DOHH2 (cell line): ENCODE measurements around the gene VPS13A.
A peak's percentile ranks its signal among the peaks of the same experiment; 100 is the strongest.

Source experiments
- H3F3A ChIP-seq: fragments of 200-600 bp; sonication (generic), shearing (Covaris generic); 2 replicates; pipeline ENCODE4 v1.6.0; 2016; ENCODE audit warnings: antibody characterized with exemption, mild to moderate bottlenecking; ENCODE audit not compliant: control insufficient read depth, insufficient read depth
- H3K27ac ChIP-seq: fragments of 200-600 bp; sonication (generic); 2 replicates; pipeline ENCODE4 v1.5.1; 2014; ENCODE audit warnings: low read depth, mild to moderate bottlenecking, low read length, moderate library complexity
- H3K27me3 ChIP-seq: fragments of 200-600 bp; sonication (generic); 2 replicates; pipeline ENCODE4 v1.6.1; 2014; ENCODE audit warnings: mild to moderate bottlenecking, low read length, mixed read lengths; ENCODE audit not compliant: control insufficient read depth
- H3K36me3 ChIP-seq: fragments of 200-600 bp; sonication (generic); 2 replicates; pipeline ENCODE4 v1.6.1; 2014; ENCODE audit warnings: mild to moderate bottlenecking, low read length, moderate library complexity, mixed read lengths; ENCODE audit not compliant: control insufficient read depth
- H3K4me1 ChIP-seq: fragments of 200-600 bp; sonication (generic); 2 replicates; pipeline ENCODE4 v1.6.1; 2014; ENCODE audit warnings: mild to moderate bottlenecking, low read length, mixed read lengths; ENCODE audit not compliant: control insufficient read depth
- H3K4me2 ChIP-seq: fragments of 200-600 bp; sonication (generic); 2 replicates; pipeline ENCODE4 v1.6.0; 2014; ENCODE audit warnings: mild to moderate bottlenecking, low read length, moderate library complexity
- H3K4me3 ChIP-seq: fragments of 200-600 bp; sonication (generic); 2 replicates; pipeline ENCODE4 v1.5.1; 2014; ENCODE audit warnings: mild to moderate bottlenecking, low read length, mixed read lengths
- H3K79me2 ChIP-seq: fragments of 200-600 bp; sonication (generic); 2 replicates; pipeline ENCODE4 v1.6.1; 2014; ENCODE audit warnings: mild to moderate bottlenecking, low read length, mixed read lengths; ENCODE audit not compliant: control insufficient read depth
- H3K9me2 ChIP-seq: fragments of 200-600 bp; sonication (generic); replicated peaks from 2 replicates; pipeline ENCODE4 v1.6.1; 2014; ENCODE audit warnings: mild to moderate bottlenecking, low read length, mixed read lengths; ENCODE audit not compliant: control insufficient read depth
- H3K9me3 ChIP-seq: fragments of 200-600 bp; sonication (generic); 2 replicates; pipeline ENCODE4 v1.6.1; 2014; ENCODE audit warnings: antibody characterized with exemption, low read length, mixed read lengths; ENCODE audit not compliant: control insufficient read depth, insufficient read depth
- H4K20me1 ChIP-seq: fragments of 200-600 bp; sonication (generic); 2 replicates; pipeline ENCODE4 v1.6.0; 2014; ENCODE audit warnings: low read depth, mild to moderate bottlenecking, antibody characterized with exemption, low read length, moderate library complexity; ENCODE audit not compliant: control insufficient read depth, insufficient read depth
- EZH2phosphoT487 ChIP-seq: fragments of 200-600 bp; sonication (generic); IDR thresholded peaks from 2 replicates; pipeline ENCODE4 v1.6.1; 2017; ENCODE audit warnings: borderline replicate concordance, mild to moderate bottlenecking, antibody characterized with exemption, low read length, moderate library complexity, mixed read lengths
- TF ChIP-seq, protein P1 (sequence below): fragments of 200-600 bp; sonication (generic); IDR thresholded peaks from one replicate; pipeline ENCODE4 v1.5.1; 2014; ENCODE audit warnings: antibody characterized with exemption, mild to moderate bottlenecking, low read depth, low read length; ENCODE audit not compliant: poor library complexity, severe bottlenecking

VPS13A gene

DNA sequence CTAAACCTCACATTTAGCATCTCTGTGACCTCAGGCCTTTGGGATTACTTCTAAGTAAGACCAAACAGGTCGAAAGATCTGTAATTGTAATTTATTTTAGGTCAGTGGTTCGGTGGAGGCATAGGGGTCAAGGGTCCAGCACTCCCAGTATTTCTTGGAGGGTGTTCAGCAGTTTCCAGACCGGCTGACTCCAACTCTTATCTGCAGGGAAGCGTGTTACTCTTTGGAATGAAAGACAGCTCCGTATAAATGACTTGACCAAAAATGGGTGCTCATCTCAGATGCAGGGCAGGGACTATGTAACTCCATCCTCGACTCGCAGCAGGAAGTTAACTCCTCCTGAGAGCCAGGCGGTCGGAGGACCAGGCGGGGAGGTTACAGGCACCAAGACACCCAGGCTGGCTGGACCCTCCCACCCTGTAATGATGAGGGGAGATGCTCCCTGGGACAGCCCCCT lies 620 bp upstream of the VPS13A start:
- H3F3A ChIP-seq = peaks cover 12% of the 10 kb centered on the region
- H3K9me2 ChIP-seq = no peaks in the 10 kb centered on the region
- H4K20me1 ChIP-seq = peaks cover 17% of the 10 kb centered on the region
- peaks cover 43% of the 10 kb centered on the region for H3K79me2 ChIP-seq
- H3K4me2 ChIP-seq = peak overlapping the region; percentile 67
- H3K27ac ChIP-seq = no peak overlapping the region
- H3K9me3 ChIP-seq = no peaks in the 10 kb centered on the region
- no peak for TF ChIP-seq EZH2phosphoT487
- TF ChIP-seq, protein P1, sequence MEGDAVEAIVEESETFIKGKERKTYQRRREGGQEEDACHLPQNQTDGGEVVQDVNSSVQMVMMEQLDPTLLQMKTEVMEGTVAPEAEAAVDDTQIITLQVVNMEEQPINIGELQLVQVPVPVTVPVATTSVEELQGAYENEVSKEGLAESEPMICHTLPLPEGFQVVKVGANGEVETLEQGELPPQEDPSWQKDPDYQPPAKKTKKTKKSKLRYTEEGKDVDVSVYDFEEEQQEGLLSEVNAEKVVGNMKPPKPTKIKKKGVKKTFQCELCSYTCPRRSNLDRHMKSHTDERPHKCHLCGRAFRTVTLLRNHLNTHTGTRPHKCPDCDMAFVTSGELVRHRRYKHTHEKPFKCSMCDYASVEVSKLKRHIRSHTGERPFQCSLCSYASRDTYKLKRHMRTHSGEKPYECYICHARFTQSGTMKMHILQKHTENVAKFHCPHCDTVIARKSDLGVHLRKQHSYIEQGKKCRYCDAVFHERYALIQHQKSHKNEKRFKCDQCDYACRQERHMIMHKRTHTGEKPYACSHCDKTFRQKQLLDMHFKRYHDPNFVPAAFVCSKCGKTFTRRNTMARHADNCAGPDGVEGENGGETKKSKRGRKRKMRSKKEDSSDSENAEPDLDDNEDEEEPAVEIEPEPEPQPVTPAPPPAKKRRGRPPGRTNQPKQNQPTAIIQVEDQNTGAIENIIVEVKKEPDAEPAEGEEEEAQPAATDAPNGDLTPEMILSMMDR = no peak
- H3K27me3 ChIP-seq = peaks cover 8% of the 10 kb centered on the region
- H3K4me1 ChIP-seq = peaks cover 29% of the 10 kb centered on the region
- peak overlapping the region; percentile 99 for H3K4me3 ChIP-seq
- peaks cover 12% of the 10 kb centered on the region; the same call in 1 of the 2 replicates for H3K36me3 ChIP-seq

DNA sequence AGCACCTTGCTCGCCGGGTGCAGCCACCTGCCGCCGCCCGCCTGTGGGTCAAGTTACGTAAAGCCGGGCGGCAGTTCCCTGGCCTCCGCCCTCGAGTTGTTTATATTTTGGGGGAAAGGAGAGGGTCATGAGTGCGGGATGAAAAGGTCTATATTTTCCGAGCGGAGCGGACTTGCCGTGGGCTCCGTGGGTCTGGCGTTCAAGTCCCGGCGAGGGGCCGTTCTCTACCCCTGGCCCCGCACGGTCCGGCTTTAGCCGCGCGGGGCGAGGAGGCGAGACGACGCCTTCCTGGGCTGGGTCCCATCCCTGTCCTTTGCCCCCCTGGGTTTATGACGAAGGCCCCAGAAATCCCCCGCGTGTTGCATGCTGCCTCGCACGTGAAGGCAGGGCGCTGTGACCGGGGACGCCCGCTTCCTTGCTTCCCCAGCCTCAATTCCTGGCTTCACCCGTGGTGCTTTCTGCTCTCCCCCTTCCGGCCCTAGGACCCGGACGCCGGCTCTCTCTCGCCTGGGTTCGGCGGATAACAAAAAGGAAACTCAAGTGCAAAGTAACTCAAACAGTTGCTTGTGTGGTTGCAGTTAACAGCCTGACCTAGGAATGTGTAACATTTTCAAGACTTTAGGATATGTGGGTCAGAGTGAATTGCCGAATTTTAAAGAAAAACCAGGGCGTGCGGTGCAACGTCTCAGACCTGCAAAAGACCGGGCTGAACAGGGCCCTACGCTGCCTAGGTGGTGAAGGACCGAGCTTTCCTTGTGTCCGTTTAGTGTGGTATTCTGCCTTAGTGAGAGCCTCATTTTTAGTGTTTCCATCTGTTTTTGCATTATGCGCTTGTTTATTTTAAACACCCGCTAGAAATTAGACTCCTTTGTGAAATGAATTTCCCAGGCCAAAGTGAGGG lies 810 bp downstream of the VPS13A start:
- Histone ChIP-seq H4K20me1 (peaks cover 17% of the 10 kb centered on the region), H3K4me2 (peak overlapping the region; percentile 75), H3K4me1 (peaks cover 29% of the 10 kb centered on the region), H3K9me3 (no peaks in the 10 kb centered on the region), H3K79me2 (peaks cover 56% of the 10 kb centered on the region), H3K27me3 (peaks cover 8% of the 10 kb centered on the region), H3K9me2 (no peaks in the 10 kb centered on the region), H3K27ac (peak overlapping the region; percentile 51), H3K4me3 (peak overlapping the region; percentile 99), H3K36me3 (peaks cover 12% of the 10 kb centered on the region; the same call in 1 of the 2 replicates), H3F3A (peaks cover 12% of the 10 kb centered on the region)
- TF ChIP-seq EZH2phosphoT487 = no peak
- TF ChIP-seq, protein P1 = no peak

DNA sequence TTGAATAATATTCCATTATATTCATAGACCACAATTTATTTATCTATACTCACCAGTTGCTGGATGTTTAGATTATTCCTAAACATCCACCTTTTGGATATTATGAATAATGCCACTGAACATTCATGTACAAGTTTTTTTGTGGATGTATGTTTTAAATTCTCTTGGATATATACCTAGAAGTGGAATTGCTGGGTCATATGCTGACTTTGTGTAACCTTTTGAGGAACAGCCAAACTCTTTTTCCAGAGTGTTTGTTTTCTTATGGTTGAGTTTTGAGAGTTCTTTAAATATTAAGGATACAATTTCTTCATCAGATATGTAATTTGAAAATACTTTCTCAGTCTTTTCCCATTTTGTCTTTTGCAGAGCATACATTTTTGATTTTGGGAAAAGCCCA lies 2.7 kb downstream of the VPS13A start:
- H3F3A ChIP-seq = peaks cover 12% of the 10 kb centered on the region
- TF ChIP-seq EZH2phosphoT487 = no peak
- TF ChIP-seq, protein P1 = no peak
- peak overlapping the region; percentile 99 for H3K4me3 ChIP-seq
- peaks cover 75% of the 10 kb centered on the region for H3K79me2 ChIP-seq
- H3K4me2 ChIP-seq = peak overlapping the region; percentile 75
- H3K9me3 ChIP-seq = no peaks in the 10 kb centered on the region
- H3K27ac ChIP-seq = no peak overlapping the region
- H3K27me3 ChIP-seq = peaks cover 8% of the 10 kb centered on the region
- H3K9me2 ChIP-seq = no peaks in the 10 kb centered on the region
- H3K4me1 ChIP-seq = peaks cover 29% of the 10 kb centered on the region
- peaks cover 12% of the 10 kb centered on the region; the same call in 1 of the 2 replicates for H3K36me3 ChIP-seq
- peaks cover 17% of the 10 kb centered on the region for H4K20me1 ChIP-seq
